HG03439 (cell line): ENCODE measurements around the gene SNAPC1.

Experiments
- ATAC-seq: cut with Tn5 transposase; IDR thresholded peaks from one replicate; pipeline ENCODE4 v1.9.1; 2021; ENCODE audit warnings: mild to moderate bottlenecking, moderate library complexity; ENCODE audit not compliant: unreplicated experiment

Gene SNAPC1

DNA sequence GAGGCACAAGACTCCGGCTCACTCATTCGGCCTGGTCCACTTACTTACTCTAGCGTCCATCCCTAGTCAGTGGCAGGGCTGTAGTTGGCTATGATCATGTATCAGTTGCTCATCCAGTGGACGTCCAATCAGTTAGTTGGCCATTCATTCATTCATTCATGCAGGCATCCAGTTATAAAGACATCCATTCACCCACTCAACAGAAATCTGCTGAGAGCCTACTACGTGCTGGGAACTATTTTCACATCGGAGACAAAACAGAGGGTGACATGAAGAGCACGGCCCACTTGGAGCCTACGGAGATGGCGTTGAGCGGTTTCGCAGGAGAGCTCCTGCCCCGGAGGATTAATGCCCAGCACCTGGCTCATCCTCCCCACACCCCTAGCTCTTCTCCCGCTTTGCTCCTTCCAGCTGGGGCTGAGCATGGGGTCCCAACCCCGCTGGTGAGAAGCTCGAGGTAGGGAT lies 49.7 kb downstream of the SNAPC1 start:
- ATAC-seq: no peak

- no peak for ATAC-seq
These were observed 50.3 kb downstream of the SNAPC1 start, which contains the start of gene SYT16 for GRCh38 chr14:61812347-61813095. SYT16 (plus strand) TSS chr14:61812703.

DNA sequence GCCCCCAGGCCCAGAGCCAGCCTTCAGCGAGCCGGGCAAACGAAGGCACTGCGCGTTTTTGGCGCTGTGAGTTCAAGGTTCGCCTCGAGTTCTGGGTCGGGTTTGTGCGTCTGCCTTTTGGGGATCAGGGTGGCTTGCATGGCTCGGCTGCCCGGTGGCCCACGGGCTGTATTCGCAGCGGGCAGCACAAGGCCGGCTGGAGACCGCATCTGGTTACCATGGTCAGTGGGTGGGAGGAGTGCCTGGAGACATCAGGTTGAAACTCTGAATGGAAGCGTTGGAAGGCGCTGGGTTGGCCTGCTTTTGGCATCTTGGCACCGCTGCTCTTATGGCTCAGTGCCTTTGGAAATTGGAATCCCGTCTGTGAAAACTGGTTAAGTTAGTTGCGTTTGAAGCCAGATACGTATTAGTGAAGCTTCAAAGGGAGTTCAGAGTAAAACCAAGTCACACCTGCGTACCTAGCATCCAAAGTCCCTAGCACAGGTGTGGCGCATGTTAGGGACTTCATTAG lies 50.9 kb downstream of the SNAPC1 start:
- no peak for ATAC-seq

DNA sequence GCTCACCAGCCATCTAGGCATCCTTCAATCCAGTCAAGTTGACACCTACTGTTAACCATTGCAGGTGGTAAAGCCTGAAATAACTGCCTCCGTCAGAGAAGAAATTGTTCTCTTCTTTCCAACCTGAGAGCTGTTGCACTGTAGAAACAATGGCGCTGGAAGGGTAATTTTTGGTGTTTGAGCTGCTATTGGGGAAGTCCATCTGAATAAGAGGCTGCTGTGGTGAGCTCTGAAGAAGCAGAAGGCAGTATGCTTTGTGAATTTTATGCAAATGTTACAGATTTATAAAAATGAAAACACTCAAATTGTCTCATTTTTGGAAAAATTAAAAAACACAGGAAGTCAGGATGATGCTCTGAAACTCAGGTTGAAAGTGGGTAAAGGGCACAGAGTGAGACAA lies 60.2 kb downstream of the SNAPC1 start:
- no peak for ATAC-seq

DNA sequence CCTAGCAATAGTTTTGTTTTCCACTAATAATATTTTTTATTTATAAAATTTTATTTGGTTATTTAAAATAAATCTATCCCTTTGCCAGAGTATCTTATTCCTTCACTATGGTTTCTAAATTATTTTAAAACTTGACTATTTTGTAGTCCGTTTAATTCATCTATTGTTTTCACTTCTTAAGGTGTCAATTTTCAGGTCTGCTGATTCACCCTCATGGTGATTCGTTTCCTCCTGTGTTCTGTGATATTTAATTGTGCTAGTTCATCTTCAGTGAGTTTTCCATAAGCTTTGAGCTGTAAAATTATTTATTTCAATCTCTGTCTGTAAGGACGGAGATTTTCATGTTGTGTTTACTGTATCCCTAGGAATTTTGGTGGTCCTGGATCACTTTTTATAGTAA lies 70.6 kb downstream of the SNAPC1 start:
- ATAC-seq: no peak

GRCh38 chr14:61836184-61836583 lies 74.0 kb downstream of the SNAPC1 start:
- ATAC-seq: no peak

DNA sequence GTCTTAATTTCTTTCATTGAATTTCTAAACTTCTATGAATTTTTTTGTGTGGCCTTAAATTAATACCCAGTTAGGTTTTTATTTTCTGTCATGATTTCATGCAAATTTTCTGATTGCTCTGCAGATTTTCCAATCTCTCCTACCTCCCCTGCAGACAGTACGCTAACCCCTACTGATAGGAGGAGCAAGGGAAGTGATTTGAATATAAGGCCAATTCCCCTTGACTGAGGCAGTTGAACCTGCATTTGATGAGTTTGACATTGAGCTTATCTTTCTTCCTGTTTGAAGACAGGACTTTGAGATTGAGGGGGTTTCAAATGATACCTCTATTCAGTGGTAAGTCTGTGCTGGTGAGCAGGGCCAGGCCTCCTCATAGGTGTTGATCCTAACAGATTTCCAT lies 74.6 kb downstream of the SNAPC1 start:
- no peak for ATAC-seq

DNA sequence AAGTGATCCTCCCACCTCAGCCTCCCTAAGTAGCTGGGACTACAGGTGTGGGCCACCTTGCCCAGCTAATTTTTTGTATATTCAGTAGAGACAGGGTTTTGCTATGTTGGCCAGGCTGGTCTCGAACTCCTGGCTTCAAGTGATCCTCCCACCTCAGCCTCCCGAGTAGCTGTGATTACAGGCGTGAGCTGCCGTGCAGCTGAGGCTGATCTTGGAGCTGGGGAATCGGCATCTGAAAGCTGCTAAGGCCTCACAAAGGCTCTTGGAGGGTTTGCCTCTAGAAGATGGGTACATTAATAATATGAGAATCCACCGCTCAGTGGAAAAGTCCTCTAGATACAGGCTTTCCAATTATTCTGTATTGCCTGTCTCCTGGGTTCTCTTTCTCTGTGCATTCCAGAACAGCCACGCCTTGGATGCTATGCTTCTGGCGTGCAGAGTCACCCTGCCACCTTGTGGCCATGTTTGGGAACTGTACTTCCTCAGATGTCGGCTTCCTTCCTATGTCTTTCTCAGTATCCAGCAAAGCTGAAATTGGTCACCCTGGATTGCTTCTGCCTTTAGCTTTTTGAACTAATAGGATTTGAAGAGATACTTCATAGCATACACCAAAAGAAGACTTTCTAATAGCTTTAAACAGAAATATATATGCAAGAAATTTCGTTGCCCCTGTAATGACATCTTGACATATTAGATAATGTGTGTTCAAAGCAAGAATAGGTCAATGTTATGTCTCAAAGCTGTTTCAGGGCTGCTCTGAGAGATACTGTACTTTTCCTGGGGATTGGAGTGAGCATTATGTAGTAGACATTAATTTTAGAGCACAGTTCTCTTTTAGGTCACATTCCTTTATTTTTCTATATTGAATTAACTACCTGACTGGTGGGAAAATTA lies 75.4 kb downstream of the SNAPC1 start:
- ATAC-seq: no peak

GRCh38 chr14:61838661-61839245 lies 76.5 kb downstream of the SNAPC1 start:
- ATAC-seq: no peak

- no peak for ATAC-seq
These were observed 77.3 kb downstream of the SNAPC1 start for GRCh38 chr14:61839507-61839906.

DNA sequence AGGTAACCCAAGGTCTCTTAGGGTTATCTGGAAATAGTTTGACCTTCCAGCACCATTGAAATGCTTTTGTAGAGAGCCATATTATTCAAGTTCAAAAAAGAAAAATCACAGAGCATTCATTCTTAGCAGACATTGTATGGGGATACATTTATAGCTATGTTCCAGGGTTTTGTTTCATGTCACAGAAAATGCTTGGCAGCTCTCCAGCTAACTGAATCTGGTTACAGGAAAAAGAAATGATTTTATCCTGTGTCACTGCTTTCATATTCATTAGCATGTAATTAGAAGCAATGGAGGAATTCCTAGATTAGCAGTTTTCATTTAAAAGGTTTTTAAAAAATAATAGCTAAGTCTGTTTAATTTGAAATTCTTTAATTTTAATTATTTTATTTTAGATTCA lies 78.9 kb downstream of the SNAPC1 start:
- ATAC-seq: no peak
